T-helper 2 cell treated with Interferon-gamma antibody and Interleukin-4, amounts not matched to agents 100 ng/mL and 5 ng/mL, for 36 hours (primary cell): ENCODE measurements around the gene WSB1. TPM values are rescaled to one million over a fixed set of nuclear protein-coding genes. Genes with fewer than 3 reads are reported as not detected.

Source experiments
- intact Hi-C: fragments of 100-400 bp; cut with micrococcal nuclease; formaldehyde crosslinking; loops from one replicate; pipeline ENCODE4 v1.15.1; 2023
- total RNA-seq: library from RNA; stranded (reverse); gene quantifications from 2 replicates; pipeline ENCODE4 v1.2.3, GENCODE V29; 2022

Gene WSB1
- total RNA-seq, 1 donor from 2014 or later = 90.7 TPM

DNA sequence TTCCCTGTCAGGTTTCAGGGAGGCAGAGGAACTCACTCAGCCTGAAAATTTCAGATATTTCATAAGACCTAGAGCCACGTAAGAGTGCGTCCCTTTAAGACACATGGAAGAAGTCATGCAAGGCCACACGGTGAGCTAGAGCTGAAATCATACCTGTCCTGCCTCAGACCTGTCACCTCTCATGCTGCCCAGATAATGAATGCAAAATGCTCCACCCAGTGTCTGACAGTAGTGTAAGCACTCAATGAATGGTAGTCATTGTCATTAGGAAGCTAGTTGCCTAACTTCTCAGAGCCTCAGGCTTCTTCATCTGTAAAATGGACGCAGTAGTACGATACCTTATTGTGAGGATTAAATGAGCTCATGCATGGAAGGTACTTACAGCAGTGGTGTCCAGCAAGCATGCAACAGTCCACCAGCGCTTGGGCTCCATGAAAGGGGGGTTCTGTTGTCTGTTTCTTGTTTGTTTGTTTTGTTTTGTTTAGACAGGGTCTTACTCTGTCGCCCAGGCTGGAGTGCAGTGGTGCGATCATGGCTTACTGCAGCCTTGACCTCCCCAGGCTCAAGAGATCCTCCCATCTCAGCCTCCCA, 60.7 kb downstream of the WSB1 start:
- intact Hi-C loops = loop anchor here (5.0 kb wide), 2 partner anchors 103 to 298 kb away; partner anchors contain the start of gene KSR1

GRCh38 chr17:27355419-27355818, 61.5 kb downstream of the WSB1 start:
- intact Hi-C loops = no loop called here

- intact Hi-C loops = no loop called here
Observed at GRCh38 chr17:27356091-27356705, 62.3 kb downstream of the WSB1 start.

DNA sequence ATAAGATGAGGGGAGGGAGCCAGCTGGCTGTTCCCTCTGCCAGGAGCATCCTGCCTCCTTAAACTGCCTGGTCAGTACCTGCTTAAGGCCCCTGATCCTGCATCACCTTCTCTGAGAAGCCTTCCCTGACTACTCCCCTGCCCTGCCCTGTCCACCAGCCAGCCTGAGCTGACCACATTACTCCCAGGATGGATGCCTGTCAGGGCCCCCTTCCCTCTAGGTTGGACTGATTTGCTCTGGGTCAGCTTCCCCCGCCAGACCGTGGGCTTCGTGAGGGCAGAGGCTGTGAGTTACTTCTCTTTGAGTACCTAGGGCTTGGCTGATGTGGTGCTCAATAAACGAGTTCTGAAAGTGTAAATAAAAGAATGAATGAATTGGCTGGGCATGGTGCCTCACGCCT, 63.3 kb downstream of the WSB1 start:
- intact Hi-C loops = no loop called here

GRCh38 chr17:27360507-27360906, 66.6 kb downstream of the WSB1 start:
- intact Hi-C loops = no loop called here

GRCh38 chr17:27361695-27362094, 67.8 kb downstream of the WSB1 start:
- intact Hi-C loops = no loop called here

DNA sequence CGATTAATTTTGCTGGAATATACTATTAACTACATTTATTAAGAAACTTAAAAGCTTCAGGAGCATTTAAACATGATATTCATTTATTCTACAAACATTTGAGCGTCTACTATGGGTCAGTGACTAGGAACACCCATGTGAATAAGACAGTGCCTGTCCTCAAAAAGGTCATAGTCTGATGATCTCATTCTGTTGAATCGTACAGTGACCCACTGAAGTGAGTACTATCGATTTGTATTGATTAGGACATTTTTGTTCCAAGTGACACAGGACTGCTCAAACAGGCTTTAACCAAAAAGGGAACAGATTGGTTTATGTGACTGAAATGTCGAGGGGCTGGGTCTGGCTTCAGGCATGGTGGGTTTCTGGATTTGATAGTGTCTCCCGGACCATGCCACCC, 68.6 kb downstream of the WSB1 start:
- intact Hi-C loops = no loop called here

- intact Hi-C loops = no loop called here
Observed at GRCh38 chr17:27362909-27363308, 69.0 kb downstream of the WSB1 start.

GRCh38 chr17:27363326-27363725, 69.4 kb downstream of the WSB1 start:
- intact Hi-C loops = no loop called here

Other genes with a start within 250 kb of the WSB1 start
- gene KSR1, start 162.3 kb downstream of the WSB1 start, total RNA-seq = 36.5 and 37.1 TPM in 2 replicates